Measurements from ENCODE around the gene LSM11.
"Not testable (repeated sequence)": the region's sequence is repeated elsewhere in the genome, so short reads cannot be mapped to it uniquely, and the experiment has no call there.

The LSM11 gene

DNA sequence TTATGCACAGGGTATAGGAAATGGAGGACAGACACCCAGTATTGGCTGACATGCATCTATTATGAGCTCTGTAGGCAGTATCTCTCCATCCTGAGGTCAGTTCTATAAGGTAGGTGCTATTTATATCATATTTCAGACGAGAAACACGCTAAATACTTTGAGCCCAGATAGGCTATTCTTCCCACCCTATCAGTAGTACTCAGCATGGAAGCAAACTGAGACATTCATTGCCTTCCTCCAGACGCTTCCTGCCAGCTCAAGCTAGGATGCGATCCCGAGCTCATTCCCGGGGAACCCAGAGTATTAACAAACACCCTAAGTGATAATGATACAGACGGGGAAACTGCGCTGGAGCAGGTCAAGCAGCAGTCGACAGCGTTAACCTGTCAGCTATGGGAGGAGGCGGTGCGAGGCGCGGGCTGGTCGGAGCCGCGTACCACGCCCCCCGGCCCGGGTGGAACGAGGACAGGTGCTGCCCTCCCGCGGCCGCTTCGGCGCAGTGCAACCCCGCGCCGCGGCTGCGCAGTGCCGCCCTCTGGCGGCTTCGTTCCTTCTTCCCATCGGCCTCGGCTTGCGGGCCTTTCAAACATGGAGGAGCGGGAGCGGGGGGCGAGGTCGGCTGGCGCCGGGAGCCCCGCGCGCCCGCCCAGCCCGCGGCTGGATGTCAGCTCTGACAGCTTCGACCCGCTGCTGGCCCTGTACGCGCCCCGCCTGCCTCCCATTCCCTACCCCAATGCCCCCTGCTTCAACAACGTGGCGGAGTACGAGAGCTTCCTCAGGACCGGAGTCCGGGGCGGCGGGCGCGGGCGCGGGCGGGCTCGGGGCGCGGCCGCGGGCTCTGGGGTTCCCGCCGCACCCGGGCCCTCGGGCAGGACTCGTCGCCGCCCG is at the start of gene LSM11:
Gene LSM11, plus strand, starts transcription at position 550 of the 888 bp plus-strand sequence. Its CDS starts 39 bp downstream, at position 589.
- no peaks in the 10 kb centered on the region for H3K27me3 ChIP-seq (ENCODE audit: control insufficient read depth, insufficient read depth, low read length)
- peak within 1 kb of the TSS; percentile 82 for H3K4me3 ChIP-seq (ENCODE audit: low read length)
- peaks cover 3% of the 10 kb centered on the region for H3K36me3 ChIP-seq (ENCODE audit: control insufficient read depth, insufficient read depth, low read length)
- H3K9ac ChIP-seq (ENCODE audit: low read length) = peak within 1 kb of the TSS; percentile 79
- H3K27ac ChIP-seq (ENCODE audit: low read depth, low read length) = peak within 1 kb of the TSS; percentile 28
- H3K4me1 ChIP-seq (ENCODE audit: control insufficient read depth, insufficient read depth, low read length) = peaks cover 3% of the 10 kb centered on the region

DNA sequence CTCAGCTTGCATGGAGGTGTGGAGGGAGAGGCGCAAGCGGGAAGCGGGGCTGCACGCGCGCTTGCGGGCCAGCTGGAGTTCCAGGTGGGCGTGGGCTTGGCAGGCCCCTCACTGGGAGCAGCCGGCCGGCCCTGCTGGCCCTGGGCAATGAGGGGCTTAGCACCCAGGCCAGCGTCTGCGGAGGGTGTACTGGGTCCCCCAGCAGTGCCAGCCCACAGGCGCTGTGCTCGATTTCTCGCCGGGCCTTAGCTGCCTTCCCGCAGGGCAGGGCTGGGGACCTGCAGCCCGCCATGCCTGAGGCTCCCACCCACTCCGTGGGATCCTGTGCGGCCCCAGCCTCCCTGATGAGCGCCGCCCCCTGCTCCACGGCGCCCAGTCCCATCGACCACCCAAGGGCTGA is 49.7 kb upstream of the LSM11 start:
- H3K27ac ChIP-seq (ENCODE audit: low read depth, low read length); H3K4me1 ChIP-seq (ENCODE audit: control insufficient read depth, insufficient read depth, low read length); H3K9ac ChIP-seq (ENCODE audit: low read length); H3K36me3 ChIP-seq (ENCODE audit: control insufficient read depth, insufficient read depth, low read length); H3K4me3 ChIP-seq (ENCODE audit: low read length); H3K27me3 ChIP-seq (ENCODE audit: control insufficient read depth, insufficient read depth, low read length): not testable (repeated sequence)

DNA sequence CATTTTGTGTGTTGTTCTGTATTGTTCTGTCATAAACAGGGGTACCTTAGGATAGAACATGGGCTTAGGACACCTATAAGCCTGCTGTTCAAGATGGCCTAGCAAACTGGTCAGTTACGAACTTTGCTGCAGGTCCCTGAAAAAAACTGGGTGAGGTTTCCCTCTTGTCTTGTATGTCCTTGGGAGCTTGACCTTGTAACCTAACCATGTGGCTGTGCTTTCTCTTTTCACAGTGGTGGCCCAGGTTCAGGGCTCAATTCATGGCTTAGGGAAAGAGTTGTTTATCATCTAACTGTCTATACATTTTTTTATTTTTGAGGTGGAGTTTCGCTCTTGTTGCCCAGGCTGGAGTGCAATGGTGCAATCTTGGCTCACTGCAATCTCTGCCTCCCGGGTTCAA is 47.4 kb upstream of the LSM11 start:
- not testable (repeated sequence) for H3K4me3 ChIP-seq (ENCODE audit: low read length); H3K36me3 ChIP-seq (ENCODE audit: control insufficient read depth, insufficient read depth, low read length); H3K4me1 ChIP-seq (ENCODE audit: control insufficient read depth, insufficient read depth, low read length); H3K27me3 ChIP-seq (ENCODE audit: control insufficient read depth, insufficient read depth, low read length); H3K27ac ChIP-seq (ENCODE audit: low read depth, low read length); H3K9ac ChIP-seq (ENCODE audit: low read length)

DNA sequence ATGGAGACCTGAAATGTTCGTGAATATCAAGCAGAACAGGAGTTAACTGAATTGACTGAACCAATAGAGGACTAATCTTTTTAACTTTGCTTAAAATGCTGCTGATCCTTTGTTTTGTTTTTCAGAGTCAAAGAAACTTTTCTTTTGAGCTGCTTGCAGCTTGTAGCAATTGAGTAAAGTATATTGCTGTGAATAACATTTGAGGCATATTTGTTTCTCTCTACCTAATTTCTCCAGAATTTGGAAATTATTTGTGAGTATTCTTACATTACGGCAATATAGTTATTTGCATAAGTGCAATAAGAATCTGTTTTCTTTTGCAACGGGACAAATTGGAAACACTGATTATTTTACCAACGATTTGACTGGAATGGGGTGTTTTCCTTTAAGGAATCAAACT is 44.8 kb upstream of the LSM11 start:
- not testable (repeated sequence) for H3K27ac ChIP-seq (ENCODE audit: low read depth, low read length); H3K36me3 ChIP-seq (ENCODE audit: control insufficient read depth, insufficient read depth, low read length); H3K4me3 ChIP-seq (ENCODE audit: low read length); H3K9ac ChIP-seq (ENCODE audit: low read length); H3K4me1 ChIP-seq (ENCODE audit: control insufficient read depth, insufficient read depth, low read length); H3K27me3 ChIP-seq (ENCODE audit: control insufficient read depth, insufficient read depth, low read length)

DNA sequence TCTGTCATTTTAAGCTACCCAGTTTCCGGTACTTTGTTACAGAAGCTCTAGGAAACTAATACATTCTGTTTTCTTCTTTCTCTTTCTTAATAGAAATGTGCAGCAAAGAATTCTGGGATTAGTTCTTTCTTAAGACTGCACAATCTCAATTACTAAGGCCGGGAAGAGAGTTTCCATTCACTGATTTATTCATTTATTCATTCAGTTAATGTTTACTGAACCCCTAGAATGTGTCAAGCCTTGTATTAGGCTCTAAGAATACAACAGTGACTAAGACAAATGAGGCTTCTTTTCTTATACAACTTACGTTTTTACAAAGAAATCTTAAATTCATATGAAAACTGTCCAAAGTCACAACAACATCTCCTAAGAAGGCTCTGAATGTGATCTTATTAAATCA is 39.8 kb upstream of the LSM11 start:
- Histone ChIP-seq H3K4me3 (ENCODE audit: low read length) (no peak overlapping the region), H3K4me1 (ENCODE audit: control insufficient read depth, insufficient read depth, low read length) (no peaks in the 10 kb centered on the region), H3K9ac (ENCODE audit: low read length) (no peak overlapping the region), H3K27me3 (ENCODE audit: control insufficient read depth, insufficient read depth, low read length) (no peaks in the 10 kb centered on the region), H3K36me3 (ENCODE audit: control insufficient read depth, insufficient read depth, low read length) (no peaks in the 10 kb centered on the region), H3K27ac (ENCODE audit: low read depth, low read length) (no peak overlapping the region)

DNA sequence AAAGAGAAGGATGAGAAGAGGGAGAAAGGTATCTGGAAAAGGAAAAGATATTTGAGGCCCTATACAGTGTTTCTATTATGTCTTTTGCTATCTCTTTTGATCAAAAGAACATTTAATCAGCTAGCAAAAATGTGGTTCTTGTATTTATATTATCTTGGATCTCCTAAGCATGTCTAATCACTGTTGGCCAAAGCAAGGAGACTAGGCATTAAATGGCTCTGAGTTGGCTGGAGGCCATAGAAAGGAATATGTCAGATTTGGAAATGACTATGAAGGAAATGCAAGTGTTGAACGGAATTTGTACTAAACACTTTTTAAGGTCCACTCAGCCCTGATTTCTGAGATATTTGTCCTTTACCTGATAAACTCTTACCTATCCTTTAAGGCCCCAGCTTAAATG is 34.6 kb upstream of the LSM11 start:
- Histone ChIP-seq H3K4me1 (ENCODE audit: control insufficient read depth, insufficient read depth, low read length) (no peaks in the 10 kb centered on the region), H3K36me3 (ENCODE audit: control insufficient read depth, insufficient read depth, low read length) (no peaks in the 10 kb centered on the region), H3K4me3 (ENCODE audit: low read length) (no peak overlapping the region), H3K27ac (ENCODE audit: low read depth, low read length) (no peak overlapping the region), H3K9ac (ENCODE audit: low read length) (no peak overlapping the region), H3K27me3 (ENCODE audit: control insufficient read depth, insufficient read depth, low read length) (no peaks in the 10 kb centered on the region)

DNA sequence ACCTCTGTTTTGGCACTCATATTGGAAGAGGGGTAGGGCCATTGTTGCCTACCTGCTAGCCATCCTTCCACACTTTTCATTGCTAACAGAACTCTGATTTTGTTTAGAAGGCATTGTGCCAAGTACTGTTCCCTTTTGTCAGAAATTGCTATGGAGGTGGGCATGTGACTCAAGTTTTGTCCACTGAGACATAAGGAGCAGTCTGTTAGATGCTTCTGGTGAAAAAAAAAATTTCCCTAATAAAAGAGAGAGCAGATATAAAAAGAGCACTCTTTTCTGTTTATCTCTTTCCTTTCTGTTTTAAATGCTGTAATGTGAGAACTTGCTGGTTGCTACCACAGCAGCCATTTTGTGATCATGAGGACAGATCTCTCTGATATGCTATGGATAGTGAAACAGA is 34.2 kb upstream of the LSM11 start:
- Histone ChIP-seq H3K27ac (ENCODE audit: low read depth, low read length) (no peak overlapping the region), H3K27me3 (ENCODE audit: control insufficient read depth, insufficient read depth, low read length) (no peaks in the 10 kb centered on the region), H3K36me3 (ENCODE audit: control insufficient read depth, insufficient read depth, low read length) (no peaks in the 10 kb centered on the region)

DNA sequence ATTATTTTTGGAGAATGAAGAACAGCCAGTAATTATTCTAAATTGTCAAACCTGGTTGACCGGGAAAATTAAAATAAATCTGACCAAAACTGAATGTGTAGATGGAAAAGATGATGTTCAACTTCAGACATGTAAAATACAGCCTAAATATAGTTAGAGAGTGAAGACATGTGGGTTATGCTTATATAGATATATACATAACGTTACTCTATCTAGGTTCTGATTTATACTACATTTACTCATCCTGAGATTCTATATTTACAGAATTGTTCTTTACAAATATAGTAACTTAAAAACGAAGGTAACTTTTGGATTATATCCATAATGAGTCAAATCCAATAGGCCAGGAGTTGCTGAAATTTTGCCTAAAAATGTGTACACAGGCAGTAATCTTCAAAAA is 33.1 kb upstream of the LSM11 start:
- no peaks in the 10 kb centered on the region for H3K36me3 ChIP-seq (ENCODE audit: control insufficient read depth, insufficient read depth, low read length)
- no peaks in the 10 kb centered on the region for H3K27me3 ChIP-seq (ENCODE audit: control insufficient read depth, insufficient read depth, low read length)
- no peak overlapping the region for H3K27ac ChIP-seq (ENCODE audit: low read depth, low read length)
- no peak overlapping the region for H3K9ac ChIP-seq (ENCODE audit: low read length)
- H3K4me3 ChIP-seq (ENCODE audit: low read length) = no peak overlapping the region
- H3K4me1 ChIP-seq (ENCODE audit: control insufficient read depth, insufficient read depth, low read length) = no peaks in the 10 kb centered on the region

More for the DNA sequence above, 34.2 kb upstream of the LSM11 start:
- H3K4me3 ChIP-seq (ENCODE audit: low read length) = no peak overlapping the region
- H3K9ac ChIP-seq (ENCODE audit: low read length) = no peak overlapping the region
- no peaks in the 10 kb centered on the region for H3K4me1 ChIP-seq (ENCODE audit: control insufficient read depth, insufficient read depth, low read length)

DNA sequence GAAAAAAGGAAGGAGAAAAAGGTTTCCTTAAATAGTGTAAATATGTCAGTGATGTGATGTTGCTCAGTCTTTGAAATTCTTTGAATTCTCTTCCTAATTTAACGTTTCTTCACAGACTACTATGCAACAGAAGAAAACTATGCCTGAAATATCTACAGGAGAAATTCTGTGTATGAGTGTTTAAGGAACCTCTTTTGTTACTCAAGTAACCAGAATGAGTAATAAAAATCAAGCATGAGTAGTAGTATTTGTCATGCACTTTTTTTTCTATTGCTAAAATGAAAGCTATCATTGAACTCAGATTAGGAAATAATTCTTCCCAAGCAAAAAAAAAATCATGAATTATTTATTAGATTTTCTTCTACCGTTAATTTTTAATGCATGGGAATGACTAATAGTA is 32.6 kb upstream of the LSM11 start:
- Histone ChIP-seq H3K27ac (ENCODE audit: low read depth, low read length) (no peak overlapping the region), H3K27me3 (ENCODE audit: control insufficient read depth, insufficient read depth, low read length) (no peaks in the 10 kb centered on the region), H3K36me3 (ENCODE audit: control insufficient read depth, insufficient read depth, low read length) (no peaks in the 10 kb centered on the region), H3K9ac (ENCODE audit: low read length) (no peak overlapping the region), H3K4me1 (ENCODE audit: control insufficient read depth, insufficient read depth, low read length) (no peaks in the 10 kb centered on the region), H3K4me3 (ENCODE audit: low read length) (no peak overlapping the region)

DNA sequence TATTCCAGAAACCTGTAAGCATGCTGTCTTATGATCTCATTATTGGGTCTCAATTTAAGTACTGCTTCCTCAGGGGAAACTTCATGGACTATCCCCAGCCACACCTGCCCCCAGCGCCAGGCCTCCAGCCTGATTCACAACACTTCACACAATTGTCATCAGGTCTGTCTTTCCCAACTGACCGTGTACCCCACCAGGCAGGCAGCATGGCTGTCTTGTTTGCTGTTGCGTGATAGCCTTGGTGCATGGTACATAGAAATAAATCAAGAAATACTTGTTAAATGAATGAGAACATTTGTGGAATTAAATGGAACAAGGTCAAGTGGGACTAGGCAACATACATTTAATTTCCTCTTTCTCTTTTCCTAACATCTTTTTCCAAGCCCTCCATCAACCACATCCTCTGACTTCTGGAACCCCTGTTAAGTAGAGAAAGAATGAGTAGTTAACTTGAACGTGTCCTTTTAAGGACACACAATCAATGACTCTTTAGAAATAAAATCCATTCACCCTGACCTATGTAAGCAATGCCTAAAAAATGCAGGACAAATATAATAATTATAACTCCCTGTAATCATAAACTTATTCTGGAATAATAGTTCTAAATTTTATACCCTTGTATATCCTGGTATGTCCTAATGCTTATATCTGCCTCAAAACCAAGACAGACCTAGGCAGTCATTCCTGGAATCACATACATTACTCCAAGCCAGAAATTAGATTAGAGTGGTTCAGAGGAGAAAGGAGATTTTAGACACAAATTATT is 29.5 kb upstream of the LSM11 start:
- Histone ChIP-seq H3K36me3 (ENCODE audit: control insufficient read depth, insufficient read depth, low read length) (no peaks in the 10 kb centered on the region), H3K4me3 (ENCODE audit: low read length) (no peak overlapping the region), H3K27ac (ENCODE audit: low read depth, low read length) (no peak overlapping the region), H3K9ac (ENCODE audit: low read length) (no peak overlapping the region), H3K27me3 (ENCODE audit: control insufficient read depth, insufficient read depth, low read length) (no peaks in the 10 kb centered on the region), H3K4me1 (ENCODE audit: control insufficient read depth, insufficient read depth, low read length) (peaks cover 2% of the 10 kb centered on the region)

DNA sequence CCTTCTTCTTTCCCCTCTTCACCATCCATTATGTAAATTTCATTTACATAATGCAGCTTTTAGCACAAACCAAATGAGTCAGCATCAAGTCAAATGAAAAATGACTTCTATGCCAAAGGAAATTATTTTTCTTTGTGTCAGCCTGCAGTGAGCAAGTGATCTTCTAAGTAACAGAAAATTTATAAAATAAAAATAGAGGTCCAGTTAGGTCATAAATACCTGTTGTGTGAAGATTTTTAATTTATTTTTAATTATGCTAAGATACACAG is 29.0 kb upstream of the LSM11 start:
- Histone ChIP-seq H3K9ac (ENCODE audit: low read length) (no peak overlapping the region), H3K27me3 (ENCODE audit: control insufficient read depth, insufficient read depth, low read length) (no peaks in the 10 kb centered on the region), H3K4me1 (ENCODE audit: control insufficient read depth, insufficient read depth, low read length) (peaks cover 2% of the 10 kb centered on the region), H3K27ac (ENCODE audit: low read depth, low read length) (no peak overlapping the region), H3K36me3 (ENCODE audit: control insufficient read depth, insufficient read depth, low read length) (no peaks in the 10 kb centered on the region), H3K4me3 (ENCODE audit: low read length) (no peak overlapping the region)

DNA sequence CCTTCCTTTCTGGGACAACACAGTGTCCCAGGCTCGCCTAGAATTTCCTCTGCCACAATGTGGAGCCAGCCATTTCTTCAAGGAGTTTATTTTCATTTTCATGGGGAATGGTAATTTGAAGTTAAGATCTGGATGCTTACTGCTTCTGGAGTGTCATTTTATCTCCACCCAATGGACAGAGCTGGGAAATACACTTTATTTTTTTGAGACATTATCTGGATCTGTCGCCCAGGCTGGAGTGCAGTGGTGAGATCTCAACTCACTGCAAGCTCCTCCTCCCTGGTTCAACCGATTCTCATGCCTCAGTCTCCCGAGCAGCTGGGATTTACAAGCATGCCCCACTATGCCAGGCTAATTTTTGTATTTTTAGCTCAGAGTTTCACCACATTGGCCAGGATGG is 25.0 kb upstream of the LSM11 start:
- no peaks in the 10 kb centered on the region for H3K27me3 ChIP-seq (ENCODE audit: control insufficient read depth, insufficient read depth, low read length)
- H3K9ac ChIP-seq (ENCODE audit: low read length) = no peak overlapping the region
- H3K4me1 ChIP-seq (ENCODE audit: control insufficient read depth, insufficient read depth, low read length) = peaks cover 2% of the 10 kb centered on the region
- H3K36me3 ChIP-seq (ENCODE audit: control insufficient read depth, insufficient read depth, low read length) = no peaks in the 10 kb centered on the region
- peak overlapping the region; percentile 6 for H3K27ac ChIP-seq (ENCODE audit: low read depth, low read length)
- H3K4me3 ChIP-seq (ENCODE audit: low read length) = no peak overlapping the region

DNA sequence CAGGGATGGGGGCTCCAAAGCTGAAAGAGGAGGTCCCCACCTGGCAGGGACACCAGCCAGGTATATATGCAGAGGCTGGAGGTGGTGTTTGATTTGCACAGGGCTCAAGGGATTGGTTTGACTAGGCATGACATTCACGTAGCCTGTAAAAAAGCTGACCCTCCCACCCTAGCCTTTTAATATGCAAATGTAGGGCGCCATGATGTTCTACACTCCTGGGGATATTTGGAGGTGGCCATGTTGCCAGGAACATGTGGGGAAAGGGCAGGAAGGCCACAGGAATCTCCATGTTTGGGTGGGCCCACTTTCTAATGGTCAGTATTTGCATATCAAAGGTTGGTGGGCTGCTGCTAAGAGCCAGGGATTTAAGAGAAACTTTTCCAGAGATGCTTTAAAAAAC is 24.3 kb upstream of the LSM11 start:
- no peak overlapping the region for H3K9ac ChIP-seq (ENCODE audit: low read length)
- H3K4me3 ChIP-seq (ENCODE audit: low read length) = no peak overlapping the region
- H3K4me1 ChIP-seq (ENCODE audit: control insufficient read depth, insufficient read depth, low read length) = peaks cover 2% of the 10 kb centered on the region
- no peaks in the 10 kb centered on the region for H3K36me3 ChIP-seq (ENCODE audit: control insufficient read depth, insufficient read depth, low read length)
- no peak overlapping the region for H3K27ac ChIP-seq (ENCODE audit: low read depth, low read length)
- no peaks in the 10 kb centered on the region for H3K27me3 ChIP-seq (ENCODE audit: control insufficient read depth, insufficient read depth, low read length)
